NCI-H2196 (cell line): ENCODE results near the gene CPNE5.

ENCODE experiments used
- DNase-seq: peaks from one replicate; lab custom pipeline; 2025; ENCODE audit not compliant: unreplicated experiment; lab: John Stamatoyannopoulos, UW

CPNE5 gene

DNA sequence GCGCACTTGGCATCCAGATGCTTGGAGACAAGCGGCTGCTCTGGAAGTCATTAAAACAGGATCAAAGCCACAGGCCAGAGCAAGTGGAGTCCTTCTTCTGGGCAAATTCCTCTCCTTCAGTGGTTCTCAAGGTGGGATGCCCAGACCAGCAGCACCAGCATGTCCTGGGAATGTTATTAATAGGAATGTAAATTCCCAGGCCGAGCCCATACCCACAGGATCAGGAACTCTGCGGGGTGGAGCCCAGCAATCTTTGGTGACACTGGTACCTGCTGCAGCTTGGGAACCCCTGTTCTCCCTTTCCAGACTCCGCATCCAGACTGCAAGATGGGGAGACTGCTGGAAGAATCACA is 44.6 kb downstream of the CPNE5 start:
- DNase-seq = no peak

DNA sequence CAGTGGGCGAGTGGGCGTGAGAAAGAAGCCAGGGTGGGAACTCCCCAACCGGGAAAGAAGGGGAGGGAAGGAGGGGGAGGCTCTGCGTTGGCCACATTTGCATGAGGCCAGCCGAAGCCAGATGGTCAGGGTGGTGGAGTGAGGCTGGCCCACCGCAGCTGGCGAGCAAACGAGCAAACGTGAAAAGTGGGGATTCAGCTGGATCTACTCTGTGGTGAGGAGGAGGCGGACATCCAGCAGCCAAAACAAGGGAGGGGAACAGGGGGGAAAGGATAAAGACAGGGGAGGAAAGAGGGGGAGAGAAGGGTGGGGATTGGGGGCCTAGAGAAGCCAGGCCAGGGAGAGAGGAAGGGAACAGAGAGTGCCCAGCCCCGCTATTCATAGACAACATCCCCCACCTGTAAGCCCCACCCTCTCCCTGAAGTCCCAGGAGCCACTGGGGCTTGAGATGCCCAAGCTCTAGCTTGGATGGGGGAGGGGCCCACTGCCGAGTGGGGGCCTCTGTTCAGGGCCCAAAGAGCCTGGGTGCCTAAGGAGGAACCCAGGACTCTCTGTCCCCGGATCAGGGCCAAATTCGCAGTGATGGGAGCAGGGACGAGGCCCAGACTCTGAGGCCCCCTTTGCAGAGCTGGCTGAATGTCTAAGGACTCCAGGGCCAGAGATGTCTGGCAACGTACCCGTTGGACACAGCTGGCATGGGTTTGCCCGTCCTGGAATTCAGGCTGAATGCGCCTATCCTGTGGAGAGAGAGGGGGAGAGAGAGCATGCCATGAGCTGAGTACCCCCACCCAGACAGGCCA is 45.1 kb downstream of the CPNE5 start:
- DNase-seq = no peak

DNA sequence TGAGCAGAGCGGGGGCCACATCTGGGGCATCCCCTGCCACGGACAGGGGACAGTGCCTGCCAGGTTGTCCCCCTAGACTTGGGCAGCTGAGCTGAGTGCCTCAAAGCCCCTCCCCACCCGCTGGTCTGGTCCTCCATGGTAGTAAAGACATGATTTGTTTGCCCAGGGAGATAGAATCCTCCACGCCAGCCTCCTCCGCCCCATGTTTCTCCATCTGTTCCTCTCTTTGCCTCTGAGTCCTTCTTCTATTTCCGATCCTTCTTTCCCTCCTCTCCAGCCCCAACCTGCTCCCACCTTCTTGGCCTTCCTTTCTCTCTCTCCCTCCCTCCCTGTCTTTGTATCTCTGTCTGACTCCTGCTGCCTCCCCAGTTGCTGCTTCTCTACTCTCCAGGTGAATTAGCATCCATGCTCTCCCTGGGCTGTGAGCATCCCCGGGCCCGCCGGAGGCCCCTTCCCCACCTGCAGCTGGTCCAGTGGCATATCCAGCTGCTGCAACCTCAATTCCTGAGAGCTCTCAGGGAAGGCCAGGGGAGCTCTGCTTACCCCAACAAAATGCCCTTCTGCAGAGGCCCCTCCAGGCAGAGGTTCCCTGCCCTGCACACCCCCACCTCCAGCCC is 45.8 kb downstream of the CPNE5 start:
- no peak for DNase-seq

GRCh38 chr6:36791521-36792135 is 47.6 kb downstream of the CPNE5 start:
- no peak for DNase-seq

- no peak for DNase-seq
These were observed 48.2 kb downstream of the CPNE5 start for GRCh38 chr6:36791085-36791484.

- no peak for DNase-seq
These were observed 50.5 kb downstream of the CPNE5 start for GRCh38 chr6:36788768-36789167.

DNA sequence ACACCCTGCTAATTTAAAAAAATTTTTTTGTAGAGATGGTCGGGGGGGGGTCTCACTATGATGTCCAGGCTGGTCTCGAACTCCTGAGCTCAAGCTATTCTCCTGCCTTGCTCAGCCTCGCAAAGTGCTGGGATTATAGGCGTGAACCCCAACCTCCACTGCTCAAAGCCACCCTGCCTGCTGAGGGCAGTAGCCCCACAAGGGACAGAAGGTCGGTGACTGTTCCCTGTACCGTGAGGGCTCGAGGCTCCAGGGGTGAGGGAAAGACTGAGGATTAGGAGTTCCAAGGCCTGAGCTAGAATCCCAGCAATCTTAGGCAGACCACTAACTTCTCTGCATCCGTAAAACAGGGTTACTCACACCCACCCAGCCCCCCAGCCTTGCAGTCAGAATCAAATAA is 51.1 kb downstream of the CPNE5 start:
- no peak for DNase-seq

GRCh38 chr6:36787210-36787609 is 52.0 kb downstream of the CPNE5 start:
- no peak for DNase-seq

GRCh38 chr6:36786055-36786675 is 53.1 kb downstream of the CPNE5 start:
- DNase-seq = no peak

- no peak for DNase-seq
These were observed 54.9 kb downstream of the CPNE5 start for GRCh38 chr6:36784376-36784636.

DNA sequence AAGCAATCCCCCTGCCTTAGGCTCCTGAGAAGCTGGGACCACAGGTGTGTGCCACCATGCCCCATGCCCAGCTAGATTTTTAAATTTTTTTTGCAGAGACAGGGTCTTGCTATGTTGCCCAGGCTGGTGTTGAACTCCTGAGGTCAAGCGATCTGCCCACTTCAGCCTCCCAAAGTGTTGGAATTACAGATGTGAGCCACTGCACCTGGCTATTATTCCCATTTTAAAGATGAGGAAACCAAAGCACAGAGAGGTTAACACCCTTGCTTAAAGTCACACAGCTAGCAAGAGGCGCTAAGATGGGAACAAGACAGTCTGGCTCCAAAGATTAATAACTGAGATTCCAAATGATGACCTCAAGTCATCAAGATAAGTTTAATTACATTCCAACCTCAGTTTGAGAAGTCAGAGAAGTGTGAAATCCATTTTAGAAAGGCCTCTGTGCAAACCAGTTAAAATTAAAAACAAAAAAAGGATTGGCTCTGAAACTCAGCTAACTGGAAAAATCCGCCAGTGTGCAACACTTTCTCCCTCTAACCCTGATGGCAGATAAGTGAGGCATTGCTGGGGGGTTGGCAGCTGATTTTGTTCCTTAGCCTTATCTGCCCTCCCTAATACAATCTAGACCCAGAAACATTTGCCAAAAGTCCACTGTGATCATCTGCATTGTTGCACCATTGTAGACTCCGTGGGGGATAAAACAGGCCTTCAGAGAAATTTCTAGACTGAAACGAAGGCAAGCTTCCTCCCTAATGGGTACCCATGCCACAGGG is 55.5 kb downstream of the CPNE5 start:
- no peak for DNase-seq

- no peak for DNase-seq
These were observed 57.6 kb downstream of the CPNE5 start for GRCh38 chr6:36781669-36782068.

DNA sequence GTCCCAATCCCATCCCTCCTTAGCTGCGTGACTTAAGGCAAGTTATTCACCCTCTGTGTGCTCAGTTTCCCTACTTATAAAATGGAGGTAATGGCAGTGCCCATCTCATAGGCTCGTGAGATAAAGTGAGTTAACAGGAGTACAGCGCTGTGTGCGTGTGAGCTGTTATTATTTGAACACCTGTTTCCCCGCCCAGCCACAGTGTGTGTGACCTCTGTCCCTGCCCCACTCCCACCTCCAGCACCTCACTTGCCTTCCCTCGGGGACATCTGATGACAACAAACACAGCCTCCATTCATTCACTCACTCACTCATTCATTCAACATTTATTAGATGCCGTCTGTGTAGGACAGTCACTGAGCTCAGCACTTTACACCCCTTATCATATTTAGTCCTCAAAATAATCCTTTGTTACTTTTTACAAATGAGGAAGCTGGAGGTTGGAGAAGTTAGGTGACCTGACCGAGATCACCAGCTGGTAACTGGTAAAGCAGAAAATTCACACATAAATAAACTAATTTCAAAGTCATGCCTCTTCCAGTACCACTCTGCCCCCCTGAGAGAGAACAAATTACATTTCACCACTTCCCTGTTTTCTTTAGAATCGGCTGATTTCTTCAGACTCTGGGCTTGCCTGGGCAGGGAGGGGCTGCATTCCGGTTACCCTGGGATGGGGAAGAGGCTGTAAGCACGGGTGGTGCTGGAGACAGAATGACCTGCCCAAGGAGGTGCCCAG is 58.6 kb downstream of the CPNE5 start:
- DNase-seq = no peak

DNA sequence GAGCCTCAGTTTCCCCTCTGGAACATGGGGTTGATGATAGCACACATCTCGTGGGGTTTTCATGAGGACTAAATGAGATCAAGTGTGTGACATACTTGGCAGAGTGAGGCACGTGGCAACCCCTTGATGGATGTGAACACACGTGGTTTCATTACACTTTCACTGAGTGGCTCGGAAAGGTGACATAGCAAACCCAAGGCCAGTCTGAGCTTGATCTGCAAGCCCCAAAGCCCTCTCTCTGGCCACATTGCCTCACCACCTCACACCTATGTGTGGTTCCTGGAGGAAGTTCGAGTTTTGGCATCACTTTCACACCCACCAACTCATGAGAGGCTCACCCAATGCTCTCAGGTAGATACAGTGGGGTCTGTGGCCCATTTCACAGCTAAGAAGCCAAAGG is 60.0 kb downstream of the CPNE5 start:
- no peak for DNase-seq

GRCh38 chr6:36777801-36778200 is 61.4 kb downstream of the CPNE5 start:
- no peak for DNase-seq

DNA sequence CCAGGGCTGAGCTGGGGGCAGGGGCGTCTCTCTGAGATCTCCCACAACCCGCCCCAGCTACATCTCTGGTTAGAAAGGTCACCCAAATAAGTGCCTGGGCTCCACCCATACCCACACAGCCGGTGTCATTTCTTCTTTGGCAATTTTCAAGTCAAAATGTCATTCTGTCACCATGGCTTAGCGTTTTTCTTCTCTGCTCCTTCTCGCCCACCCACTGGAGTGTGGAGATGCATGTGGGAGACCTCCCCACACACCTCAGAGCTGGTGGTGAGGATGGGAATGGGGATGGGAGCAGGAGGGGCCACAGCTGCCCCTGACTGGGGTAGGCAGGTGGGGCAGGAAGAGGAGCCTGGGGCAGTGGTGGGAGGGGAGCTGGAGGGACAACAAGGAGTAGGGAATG is 63.1 kb downstream of the CPNE5 start:
- no peak for DNase-seq

DNA sequence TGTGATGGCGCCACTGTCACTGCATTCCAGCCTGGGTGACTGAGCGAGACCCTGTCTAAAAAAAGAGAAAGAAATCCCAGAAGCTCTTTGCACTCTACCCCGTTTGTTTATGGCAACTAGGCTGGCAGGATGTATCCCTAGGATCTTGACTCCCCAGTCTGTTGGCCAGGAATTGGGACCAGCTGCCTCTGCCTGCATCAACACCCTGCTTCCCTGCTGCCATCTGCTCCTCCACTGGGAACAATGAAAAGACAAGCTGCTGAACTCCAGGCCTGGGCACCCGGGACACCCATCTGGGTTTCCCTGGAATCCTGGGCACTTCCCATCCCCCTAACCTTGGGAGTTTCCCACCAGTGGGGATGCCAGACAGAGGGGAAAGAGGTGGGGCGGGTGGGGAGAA is 64.9 kb downstream of the CPNE5 start:
- no peak for DNase-seq

DNA sequence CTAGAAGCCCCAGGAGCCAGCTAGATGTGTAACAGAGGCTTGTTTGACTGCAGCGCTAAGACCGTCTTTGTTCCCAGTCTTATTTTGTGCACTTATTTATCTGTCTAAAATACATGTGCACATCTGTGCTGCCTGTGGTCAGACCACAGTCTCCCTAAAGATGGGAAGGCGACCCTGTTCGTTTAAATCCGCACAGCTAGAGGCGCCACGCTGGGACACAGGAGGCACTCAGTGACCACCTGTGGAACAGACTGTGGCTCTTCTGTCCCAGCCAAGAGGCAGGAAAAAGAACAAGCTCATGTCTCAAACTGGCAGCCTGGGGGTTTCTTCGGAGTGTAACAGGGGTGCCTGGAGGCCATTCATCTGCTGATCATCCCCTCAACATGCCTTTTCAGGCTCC is 66.8 kb downstream of the CPNE5 start:
- no peak for DNase-seq

DNA sequence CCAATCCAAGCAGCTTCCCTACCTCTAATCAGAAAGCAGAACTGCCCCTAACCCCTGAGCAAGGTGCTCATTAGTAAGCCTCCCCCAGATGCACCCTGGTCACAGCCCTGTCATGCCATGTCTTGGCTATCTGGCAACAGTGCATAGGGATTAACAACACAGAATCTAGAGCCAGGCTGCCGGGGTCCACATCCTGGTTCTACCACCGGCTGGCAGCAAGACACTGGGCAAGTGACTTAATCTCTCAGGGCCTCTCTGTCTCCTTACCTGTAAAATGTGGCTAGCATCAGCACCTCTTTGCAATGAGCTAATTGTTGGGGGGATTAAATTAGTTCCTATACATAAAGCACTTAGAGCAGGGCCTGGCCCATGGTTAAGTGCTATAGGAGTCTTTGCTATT is 68.1 kb downstream of the CPNE5 start:
- no peak for DNase-seq

DNA sequence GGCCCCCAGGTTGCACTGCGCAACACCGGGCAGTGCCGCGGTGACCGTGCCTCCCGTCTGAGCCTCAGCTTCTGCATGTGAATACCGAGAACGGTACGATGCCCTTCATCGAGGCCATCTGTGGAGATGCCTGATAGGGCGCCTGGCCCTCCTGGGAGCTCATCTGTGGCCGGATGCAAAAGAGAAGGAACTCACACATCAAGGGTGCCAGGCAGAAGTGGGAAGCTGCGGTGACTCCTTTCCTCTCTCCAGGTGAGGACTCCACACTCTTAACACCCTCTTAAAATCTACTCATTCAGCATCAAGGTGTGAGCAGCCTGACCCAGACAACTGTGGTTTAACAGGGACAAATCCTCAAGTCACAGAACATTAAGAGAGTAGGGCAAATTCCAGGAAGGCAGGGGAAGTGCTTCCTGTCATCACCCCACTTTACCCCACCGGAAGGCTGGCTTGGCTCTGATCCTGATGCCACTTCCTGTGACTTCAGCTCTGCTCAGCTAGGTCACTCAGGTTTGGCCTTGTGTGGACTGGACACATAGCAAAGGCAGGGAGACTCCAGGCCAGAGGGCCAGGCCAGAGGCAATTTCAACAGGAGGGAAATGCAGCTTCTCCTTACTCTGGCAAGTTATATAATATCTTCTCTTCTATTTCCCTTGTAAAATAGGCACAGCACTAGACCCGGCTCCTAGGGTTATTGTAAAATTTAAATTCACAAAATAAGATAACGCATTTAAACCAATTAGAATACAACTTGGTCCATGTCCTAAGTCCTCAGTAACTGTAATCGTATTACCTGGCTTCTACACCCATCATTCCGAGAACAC is 69.4 kb downstream of the CPNE5 start:
- DNase-seq = no peak
